ENCODE measurements around the gene BCKDHA.

BCKDHA gene

GRCh38 chr19:41439441-41440222, 42.0 kb downstream of the BCKDHA start, which contains the start of gene DMAC2:
Gene DMAC2, minus strand, starts transcription at chr19:41439912. Its CDS starts 13 bp downstream, at chr19:41439899.
- peak within 1 kb of the TSS; percentile 63 for H3K4me3 ChIP-seq (ENCODE audit: low read depth, low read length)
- TF ChIP-seq, protein P1, sequence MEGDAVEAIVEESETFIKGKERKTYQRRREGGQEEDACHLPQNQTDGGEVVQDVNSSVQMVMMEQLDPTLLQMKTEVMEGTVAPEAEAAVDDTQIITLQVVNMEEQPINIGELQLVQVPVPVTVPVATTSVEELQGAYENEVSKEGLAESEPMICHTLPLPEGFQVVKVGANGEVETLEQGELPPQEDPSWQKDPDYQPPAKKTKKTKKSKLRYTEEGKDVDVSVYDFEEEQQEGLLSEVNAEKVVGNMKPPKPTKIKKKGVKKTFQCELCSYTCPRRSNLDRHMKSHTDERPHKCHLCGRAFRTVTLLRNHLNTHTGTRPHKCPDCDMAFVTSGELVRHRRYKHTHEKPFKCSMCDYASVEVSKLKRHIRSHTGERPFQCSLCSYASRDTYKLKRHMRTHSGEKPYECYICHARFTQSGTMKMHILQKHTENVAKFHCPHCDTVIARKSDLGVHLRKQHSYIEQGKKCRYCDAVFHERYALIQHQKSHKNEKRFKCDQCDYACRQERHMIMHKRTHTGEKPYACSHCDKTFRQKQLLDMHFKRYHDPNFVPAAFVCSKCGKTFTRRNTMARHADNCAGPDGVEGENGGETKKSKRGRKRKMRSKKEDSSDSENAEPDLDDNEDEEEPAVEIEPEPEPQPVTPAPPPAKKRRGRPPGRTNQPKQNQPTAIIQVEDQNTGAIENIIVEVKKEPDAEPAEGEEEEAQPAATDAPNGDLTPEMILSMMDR (IDR thresholded peaks at IDR 0.05; ENCODE audit: borderline replicate concordance, insufficient read depth, low read depth, low read length) = peak; percentile 61; the same call in 1 of the 2 replicates

DNA sequence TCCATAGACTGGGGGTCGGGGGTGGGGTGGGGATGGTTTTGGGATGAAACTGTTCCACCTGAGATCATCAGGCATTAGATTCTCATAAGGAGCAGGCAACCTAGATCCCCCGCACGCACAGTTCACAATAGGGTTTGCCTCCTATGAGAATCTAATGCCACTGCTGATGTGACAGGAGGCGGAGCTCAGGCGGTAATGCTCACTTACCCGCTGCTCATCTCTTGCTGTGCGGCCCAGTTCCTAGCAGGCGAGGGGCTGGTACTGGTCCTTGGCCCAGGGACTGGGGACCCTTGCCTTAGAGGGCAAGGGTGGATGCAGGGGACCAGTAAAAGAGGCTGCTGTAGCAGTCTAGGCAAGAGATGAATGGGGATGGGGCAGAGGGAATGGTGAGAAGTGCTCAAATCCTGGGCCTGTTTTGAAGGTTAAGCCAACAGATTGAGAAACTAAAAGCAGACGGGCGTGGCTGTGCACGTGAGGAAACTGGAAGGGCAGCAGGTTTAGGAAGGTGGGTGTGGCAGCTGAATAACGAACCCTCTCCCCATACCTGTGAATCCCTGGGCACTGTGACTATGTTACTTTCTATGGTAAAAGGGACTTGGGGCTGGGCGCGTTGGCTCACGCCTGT, 43.8 kb downstream of the BCKDHA start:
- no peak overlapping the region for H3K4me3 ChIP-seq (ENCODE audit: low read depth, low read length)
- TF ChIP-seq, protein P1 (IDR thresholded peaks at IDR 0.05; ENCODE audit: borderline replicate concordance, insufficient read depth, low read depth, low read length) = no peak

DNA sequence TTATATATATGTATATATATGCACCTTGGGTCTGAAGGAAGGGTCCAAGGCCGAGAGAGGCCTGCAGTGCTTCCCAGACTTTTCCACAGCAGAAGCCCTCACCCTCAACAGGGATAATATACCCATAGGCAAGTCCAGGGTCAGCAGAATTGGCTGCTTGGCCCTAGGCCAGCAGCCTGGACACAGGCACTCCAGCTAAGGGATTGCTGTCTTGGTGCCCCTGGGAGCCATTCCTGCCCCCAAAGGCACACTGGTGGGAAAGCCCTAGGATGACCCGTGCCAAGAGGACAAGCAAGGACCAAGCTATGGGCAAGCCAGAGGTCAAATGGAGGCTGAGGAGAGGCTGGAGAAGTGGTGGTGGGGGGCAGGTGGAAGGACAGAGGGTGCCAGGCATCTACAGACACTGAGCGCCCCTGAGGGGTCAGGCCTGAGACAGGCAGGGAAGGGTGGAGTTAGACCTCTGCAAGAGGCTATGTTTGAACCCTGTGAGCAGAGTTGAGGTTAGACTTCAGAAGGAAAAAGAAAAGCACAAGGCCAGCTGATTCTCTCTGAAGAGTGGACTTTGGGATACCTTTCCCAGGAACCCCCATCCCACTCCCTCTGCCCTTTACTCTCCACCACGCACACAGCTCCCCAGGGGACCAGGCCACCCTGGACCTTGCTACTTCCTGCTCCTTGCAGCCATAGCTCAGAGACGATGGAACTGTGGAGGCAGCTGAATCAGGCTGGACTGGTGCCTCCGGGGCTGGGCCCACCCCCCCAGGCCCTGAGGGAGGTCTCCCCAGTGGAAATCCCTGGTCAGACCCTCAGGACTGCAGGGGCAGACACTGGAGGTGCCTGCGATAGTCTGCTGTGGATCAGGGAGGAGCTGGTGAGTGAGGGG, 45.1 kb downstream of the BCKDHA start, which contains the start of gene ERICH4:
TSS of gene ERICH4 (plus strand) at position 684 of the 883 bp plus-strand sequence. CDS start at position 698, 14 bp downstream.
- no peak within 1 kb of the TSS for H3K4me3 ChIP-seq (ENCODE audit: low read depth, low read length)

GRCh38 chr19:41443813-41444455, 46.3 kb downstream of the BCKDHA start:
- TF ChIP-seq, protein P1 (IDR thresholded peaks at IDR 0.05; ENCODE audit: borderline replicate concordance, insufficient read depth, low read depth, low read length) = no peak
- no peak overlapping the region for H3K4me3 ChIP-seq (ENCODE audit: low read depth, low read length)

More for the DNA sequence above, 45.1 kb downstream of the BCKDHA start, which contains the start of gene ERICH4:
- TF ChIP-seq, protein P1 (IDR thresholded peaks at IDR 0.05; ENCODE audit: borderline replicate concordance, insufficient read depth, low read depth, low read length) = no peak

DNA sequence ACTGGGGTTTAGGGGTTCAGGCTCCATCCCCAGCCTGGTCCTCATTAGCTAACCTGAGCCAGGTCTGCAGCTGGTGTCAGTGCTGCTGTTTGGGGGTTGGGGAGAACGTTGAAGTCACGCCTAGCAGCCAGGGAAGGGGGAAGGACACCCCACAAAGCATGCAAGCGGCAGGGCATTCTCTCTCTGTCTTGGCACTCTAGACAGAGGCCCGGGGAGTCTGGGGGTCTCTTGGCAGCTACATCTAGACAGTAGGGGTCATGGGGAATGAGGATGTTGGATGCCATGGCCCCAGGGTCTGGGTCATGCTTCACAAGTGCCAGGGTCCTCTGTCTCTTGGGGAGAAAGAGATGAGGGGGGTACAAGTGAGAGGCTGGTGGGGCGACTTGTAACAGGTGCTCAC, 48.0 kb downstream of the BCKDHA start:
- TF ChIP-seq, protein P1 (IDR thresholded peaks at IDR 0.05; ENCODE audit: borderline replicate concordance, insufficient read depth, low read depth, low read length) = no peak
- H3K4me3 ChIP-seq (ENCODE audit: low read depth, low read length) = no peak overlapping the region

DNA sequence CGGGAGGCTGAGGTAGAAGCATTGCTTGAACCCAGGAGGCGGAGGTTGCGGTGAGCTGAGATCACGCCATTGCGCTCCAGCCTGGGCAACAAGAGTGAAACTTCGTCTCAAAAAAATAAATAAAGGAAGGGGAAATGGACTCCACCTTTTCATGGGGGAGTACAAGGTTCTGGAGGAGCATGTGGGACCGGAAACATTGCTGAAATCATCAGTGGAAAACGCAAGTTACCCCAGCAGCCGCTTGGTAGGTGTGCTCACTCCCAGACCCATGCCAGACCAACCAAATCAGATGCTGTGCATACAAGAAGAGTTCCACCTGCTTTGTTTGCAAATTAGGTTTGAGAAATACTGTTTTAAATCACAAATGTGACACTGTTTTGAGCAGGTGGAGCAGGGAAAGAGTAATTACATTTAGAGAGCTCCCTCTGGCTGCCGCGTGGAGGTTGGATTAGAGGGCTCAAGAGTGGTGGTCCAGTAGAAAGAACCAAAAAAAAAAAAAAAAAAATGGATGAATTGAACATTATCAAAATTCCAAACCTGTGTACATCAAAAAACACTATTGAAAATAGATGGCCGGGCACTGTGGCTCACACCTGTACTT, 50.2 kb downstream of the BCKDHA start:
- H3K4me3 ChIP-seq (ENCODE audit: low read depth, low read length) = no peak overlapping the region
- TF ChIP-seq, protein P1 (IDR thresholded peaks at IDR 0.05; ENCODE audit: borderline replicate concordance, insufficient read depth, low read depth, low read length) = no peak

All from GM12875 (cell line).